ENCODE measurements around the gene SLCO2A1. TPM values are rescaled to one million over a fixed set of nuclear protein-coding genes. Genes with fewer than 3 reads are reported as not detected.

Gene SLCO2A1
- total RNA-seq, 1 donor from 2014 or later = 2.5 TPM

- TF ChIP-seq CTCF (IDR thresholded peaks at IDR 0.05; ENCODE audit: insufficient read depth, low read length, poor library complexity, severe bottlenecking) = no peak
- DNase-seq (ENCODE audit: low read depth) = no peak
- no peak overlapping the region for H3K4me3 ChIP-seq (ENCODE audit: low read depth, low read length)
- no peaks in the 10 kb centered on the region for H3K27me3 ChIP-seq (ENCODE audit: control insufficient read depth, insufficient read depth, low read length)
- no peaks in the 10 kb centered on the region for H3K36me3 ChIP-seq (ENCODE audit: control insufficient read depth, insufficient read depth, low read length)
Observed at GRCh38 chr3:133943031-133943535, 86.6 kb downstream of the SLCO2A1 start.

- DNase-seq (ENCODE audit: low read depth) = peak; percentile 28
- H3K4me3 ChIP-seq (ENCODE audit: low read depth, low read length) = no peak overlapping the region
- no peaks in the 10 kb centered on the region for H3K36me3 ChIP-seq (ENCODE audit: control insufficient read depth, insufficient read depth, low read length)
- no peaks in the 10 kb centered on the region for H3K27me3 ChIP-seq (ENCODE audit: control insufficient read depth, insufficient read depth, low read length)
- TF ChIP-seq CTCF (IDR thresholded peaks at IDR 0.05; ENCODE audit: insufficient read depth, low read length, poor library complexity, severe bottlenecking) = no peak
Observed at GRCh38 chr3:133941415-133941821, 88.3 kb downstream of the SLCO2A1 start.

GRCh38 chr3:133940536-133940935 lies 89.2 kb downstream of the SLCO2A1 start:
- Histone ChIP-seq H3K36me3 (ENCODE audit: control insufficient read depth, insufficient read depth, low read length) (no peaks in the 10 kb centered on the region), H3K4me3 (ENCODE audit: low read depth, low read length) (no peak overlapping the region), H3K27me3 (ENCODE audit: control insufficient read depth, insufficient read depth, low read length) (peaks cover 2% of the 10 kb centered on the region)
- no peak for TF ChIP-seq CTCF (IDR thresholded peaks at IDR 0.05; ENCODE audit: insufficient read depth, low read length, poor library complexity, severe bottlenecking)
- DNase-seq (ENCODE audit: low read depth) = no peak

GRCh38 chr3:133939463-133939835 lies 90.3 kb downstream of the SLCO2A1 start:
- no peak for DNase-seq (ENCODE audit: low read depth)
- Histone ChIP-seq H3K36me3 (ENCODE audit: control insufficient read depth, insufficient read depth, low read length) (no peaks in the 10 kb centered on the region), H3K27me3 (ENCODE audit: control insufficient read depth, insufficient read depth, low read length) (peaks cover 2% of the 10 kb centered on the region), H3K4me3 (ENCODE audit: low read depth, low read length) (no peak overlapping the region)
- TF ChIP-seq CTCF (IDR thresholded peaks at IDR 0.05; ENCODE audit: insufficient read depth, low read length, poor library complexity, severe bottlenecking) = no peak

DNA sequence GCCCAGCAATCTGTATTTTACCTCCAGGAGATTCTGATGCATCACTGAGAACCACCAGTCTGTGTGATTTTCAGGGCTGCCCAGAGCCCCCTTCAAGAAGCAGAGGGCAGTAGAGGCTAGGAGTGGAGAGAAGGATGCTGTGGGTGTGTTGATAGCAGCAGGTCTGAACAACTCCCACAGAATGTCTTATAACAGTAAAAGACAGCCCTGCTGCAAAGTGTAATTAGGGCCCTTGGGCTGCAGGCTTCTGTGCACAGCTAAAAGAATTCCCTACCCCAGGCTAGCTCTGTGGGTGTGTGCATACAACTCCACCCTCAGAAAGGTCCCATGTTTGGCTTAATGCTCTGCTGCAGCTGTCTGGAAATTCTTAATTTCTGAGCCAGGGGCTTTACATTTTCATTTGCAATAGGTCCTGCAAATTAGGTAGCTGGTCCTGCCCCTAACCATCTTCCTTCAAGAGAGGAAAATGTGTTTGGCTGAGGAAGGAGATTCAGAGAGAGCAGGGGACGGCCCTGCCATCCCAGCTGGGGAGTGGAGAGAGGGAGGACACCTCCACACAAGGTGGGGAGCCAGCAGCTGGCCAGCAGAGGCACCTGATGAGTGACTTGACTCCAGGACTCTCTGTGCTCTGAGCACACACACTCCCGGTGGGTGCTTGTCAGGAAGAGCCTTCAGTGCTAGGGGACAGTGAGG lies 90.8 kb downstream of the SLCO2A1 start:
- no peak for DNase-seq (ENCODE audit: low read depth)
- H3K4me3 ChIP-seq (ENCODE audit: low read depth, low read length) = no peak overlapping the region
- peak; percentile 32 for TF ChIP-seq CTCF (IDR thresholded peaks at IDR 0.05; ENCODE audit: insufficient read depth, low read length, poor library complexity, severe bottlenecking)
- no peaks in the 10 kb centered on the region for H3K36me3 ChIP-seq (ENCODE audit: control insufficient read depth, insufficient read depth, low read length)
- H3K27me3 ChIP-seq (ENCODE audit: control insufficient read depth, insufficient read depth, low read length) = peaks cover 2% of the 10 kb centered on the region

Measured in kidney epithelial cell (primary cell).